Stimulated activated CD4-positive, alpha-beta T cell treated with anti-CD3 and anti-CD28 coated beads, TNF-alpha, amount 100 ng/mL, for 1 hour (primary cell): Measurements from ENCODE around the gene USP5.

ENCODE experiments used
- DNase-seq, 3 donors: peaks; one replicate each; pipeline ENCODE4 v3.0.0-alpha.2; 2020; ENCODE audit warnings: low read depth in 3 of 3, low spot score in 1 of 3

The USP5 gene

GRCh38 chr12:6914246-6914946 is 62.4 kb downstream of the USP5 start, which contains the start of gene ENO2:
Gene ENO2, plus strand, starts transcription at chr12:6914580. Its CDS starts 1,253 bp downstream, at chr12:6915833.
- DNase-seq, result peak; percentile 66 to 73 (median 67)

- DNase-seq, result no peak
These were observed 63.2 kb downstream of the USP5 start for GRCh38 chr12:6914947-6915788.

- no peak for DNase-seq
These were observed 63.9 kb downstream of the USP5 start for GRCh38 chr12:6915789-6916285.
